HG03342 (cell line): ENCODE data around the gene TERF2IP.

Experiments used
- ATAC-seq: cut with Tn5 transposase; IDR thresholded peaks from one replicate; pipeline ENCODE4 v1.9.1; 2021; ENCODE audit warnings: mild to moderate bottlenecking, moderate library complexity; ENCODE audit not compliant: unreplicated experiment

Gene TERF2IP

DNA sequence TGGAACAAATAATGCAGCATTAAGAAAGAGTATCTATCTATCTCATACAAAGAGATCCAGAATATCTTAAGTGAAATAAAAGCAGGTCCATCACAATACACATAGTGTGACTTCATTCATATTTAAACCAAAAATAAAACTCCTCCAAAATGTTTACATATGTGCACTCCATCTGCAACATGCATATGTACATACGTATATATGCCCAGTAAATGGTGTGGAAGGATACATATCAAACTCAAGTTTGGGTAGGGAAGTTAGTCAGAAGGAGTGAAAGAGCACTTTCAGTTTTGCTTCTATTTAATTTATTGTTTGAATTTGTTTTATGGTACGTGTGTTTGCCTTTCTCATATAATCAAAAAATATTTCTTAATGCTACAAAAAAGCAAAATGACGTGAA is 12.5 kb upstream of the TERF2IP start:
- ATAC-seq = no peak

- no peak for ATAC-seq
Observed at GRCh38 chr16:75640598-75640997, 7.0 kb upstream of the TERF2IP start.

DNA sequence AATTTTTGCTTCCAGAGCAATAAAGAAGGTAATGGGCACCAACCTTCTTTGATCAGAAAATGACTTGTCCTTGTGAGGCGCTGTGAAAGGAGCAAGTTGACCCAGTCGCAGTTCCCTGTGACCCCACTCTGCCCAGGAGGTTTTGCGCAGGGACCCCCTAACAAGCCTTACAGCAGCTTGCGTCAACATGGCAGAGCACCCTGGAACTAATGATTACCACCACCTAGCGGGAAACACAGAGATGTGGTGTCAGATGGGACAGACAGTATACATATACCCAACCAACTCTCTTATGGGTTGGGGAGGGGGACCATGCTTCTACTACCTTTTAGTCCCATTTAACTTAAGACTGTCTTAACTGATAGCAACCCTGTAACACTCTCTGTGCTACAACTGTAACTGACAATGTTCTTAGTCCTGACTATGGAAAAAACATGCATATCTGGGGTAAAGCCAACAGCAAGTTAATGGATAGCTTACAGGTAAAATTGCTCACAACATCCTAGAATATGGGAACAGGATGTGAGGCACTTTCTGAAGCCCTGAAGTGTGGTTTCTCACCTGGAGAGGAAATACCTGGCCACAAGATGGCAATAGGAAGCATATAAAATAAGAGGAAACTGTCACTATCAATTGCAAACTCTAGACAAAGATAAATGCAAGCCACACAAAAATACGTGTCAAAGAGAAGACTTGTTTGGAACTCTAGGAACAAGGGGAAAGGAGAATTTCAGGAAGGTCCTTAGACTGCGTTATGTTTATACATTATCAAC is 3.1 kb upstream of the TERF2IP start:
- ATAC-seq = no peak

DNA sequence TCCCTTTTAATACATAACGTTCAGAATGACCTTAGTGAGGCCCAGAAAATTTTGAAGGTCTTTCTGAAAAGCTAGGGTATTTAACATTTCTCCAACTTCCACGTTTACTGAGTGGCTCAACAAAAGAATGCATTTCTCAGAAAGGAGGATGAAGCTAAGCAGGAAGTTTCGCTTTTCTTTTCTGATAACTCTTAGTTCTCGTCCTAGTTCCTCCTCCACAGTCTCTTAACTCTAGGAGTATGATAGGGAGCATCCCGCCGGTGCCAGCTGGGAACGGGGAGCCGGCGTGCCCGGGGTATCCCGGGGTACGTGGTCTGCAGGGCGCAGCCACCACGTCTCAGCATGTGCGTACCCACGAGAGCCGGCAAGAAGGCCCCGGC is 471 bp upstream of the TERF2IP start:
- ATAC-seq = peak; percentile 16

- peak; percentile 36 for ATAC-seq
Observed at GRCh38 chr16:75648265-75649076, 898 bp downstream of the TERF2IP start.

DNA sequence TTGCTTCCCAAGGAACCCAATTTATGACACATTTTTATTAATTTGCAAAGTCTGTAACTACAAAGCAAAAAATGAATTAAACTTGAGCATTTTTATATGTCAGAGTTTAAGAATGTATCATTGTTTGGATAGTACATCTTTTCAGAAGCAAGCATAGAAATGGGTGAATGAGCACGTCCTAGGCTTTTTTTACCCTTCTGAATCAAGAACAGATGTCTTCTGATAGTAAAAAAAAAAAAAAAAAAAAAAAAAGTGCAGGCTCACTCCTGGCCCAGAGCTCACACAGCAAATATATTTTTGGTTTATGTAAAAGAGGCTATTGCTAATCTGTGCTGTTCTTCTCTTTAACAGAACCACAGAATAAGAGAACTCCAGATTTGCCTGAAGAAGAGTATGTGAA is 6.3 kb downstream of the TERF2IP start:
- no peak for ATAC-seq

- ATAC-seq = no peak
Observed at GRCh38 chr16:75658175-75658574, 10.6 kb downstream of the TERF2IP start.

GRCh38 chr16:75660321-75660720 is 12.7 kb downstream of the TERF2IP start:
- ATAC-seq = no peak

GRCh38 chr16:75660726-75661302 is 13.2 kb downstream of the TERF2IP start:
- ATAC-seq = no peak

- ATAC-seq = no peak
Observed at GRCh38 chr16:75667503-75667902, 19.9 kb downstream of the TERF2IP start.

- ATAC-seq = no peak
Observed at GRCh38 chr16:75676909-75677308, 29.3 kb downstream of the TERF2IP start, which contains the start of gene CPHXL2. CPHXL2 (minus strand) TSS chr16:75677009; CDS start chr16:75676999, 10 bp downstream.

- ATAC-seq = no peak
Observed at GRCh38 chr16:75679366-75679765, 31.8 kb downstream of the TERF2IP start.

- no peak for ATAC-seq
Observed at GRCh38 chr16:75682308-75682707, 34.7 kb downstream of the TERF2IP start.

- ATAC-seq = no peak
Observed at GRCh38 chr16:75687361-75687760, 39.8 kb downstream of the TERF2IP start.

GRCh38 chr16:75695708-75696107 is 48.1 kb downstream of the TERF2IP start:
- ATAC-seq = no peak

DNA sequence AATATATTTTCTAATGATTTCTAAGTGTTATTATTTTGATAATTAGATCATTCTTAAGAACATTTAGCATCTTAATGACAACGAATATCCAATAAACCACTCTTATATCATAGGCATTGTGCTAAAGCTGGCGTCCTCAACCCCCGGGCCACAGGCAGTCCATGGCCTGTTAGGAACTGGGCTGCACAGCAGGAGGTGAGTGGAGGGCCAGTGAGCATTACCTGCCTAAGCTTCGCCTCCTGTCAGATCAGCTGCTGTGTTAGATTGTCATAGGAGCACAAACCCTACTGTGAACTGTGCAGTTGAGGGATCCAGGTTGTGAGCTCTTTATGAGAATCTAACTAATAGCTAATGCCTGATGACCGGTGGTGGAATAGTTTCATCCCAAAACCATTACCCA is 50.0 kb downstream of the TERF2IP start:
- ATAC-seq = no peak

DNA sequence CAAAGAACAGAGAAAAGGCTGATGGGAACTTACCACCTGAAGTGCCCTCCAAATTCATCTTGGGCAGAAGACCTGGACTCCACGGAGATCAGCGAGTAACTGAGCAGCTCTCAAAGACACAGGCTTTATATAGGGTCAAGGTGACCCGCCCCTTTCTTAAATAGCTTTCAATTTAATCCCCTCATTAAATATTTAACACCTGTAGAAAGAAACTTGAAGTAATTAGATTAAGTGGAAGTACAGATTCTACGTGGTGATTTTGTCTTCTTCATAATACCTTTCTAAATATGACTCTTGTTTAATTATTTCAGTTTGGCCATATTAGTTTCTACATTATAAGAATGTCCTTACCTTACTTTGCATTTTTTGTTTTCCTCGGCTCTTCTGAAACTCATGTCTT is 53.8 kb downstream of the TERF2IP start, which contains the start of gene DUXB:
Gene DUXB, minus strand, starts transcription at position 101 of the 400 bp plus-strand sequence. Its CDS starts 43 bp downstream, at position 58.
- no peak for ATAC-seq

- no peak for ATAC-seq
Observed at GRCh38 chr16:75702242-75702641, 54.7 kb downstream of the TERF2IP start.

DNA sequence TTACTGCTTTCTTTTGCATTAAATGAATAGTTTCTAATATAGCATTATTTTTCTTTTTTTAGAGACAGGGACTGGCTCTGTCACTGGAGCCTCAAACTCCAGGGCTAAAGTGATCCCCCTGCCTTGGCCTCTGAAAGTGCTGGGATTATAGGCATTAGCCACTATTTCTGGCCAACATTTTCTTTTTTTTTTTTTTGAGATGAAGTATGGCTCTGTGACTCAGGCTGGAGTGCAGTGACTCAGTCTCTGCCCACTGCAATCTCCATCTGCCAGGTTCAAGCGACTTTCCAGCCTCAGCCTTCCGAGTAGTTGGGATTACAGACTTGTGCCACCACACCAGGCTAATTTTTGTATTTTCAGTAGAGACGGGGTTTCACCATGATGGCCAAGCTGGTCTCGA is 55.7 kb downstream of the TERF2IP start:
- no peak for ATAC-seq
